HG03521 (cell line): ENCODE measurements around the gene VEGFD.
"Not testable (repeated sequence)": the region's sequence is repeated elsewhere in the genome, so short reads cannot be mapped to it uniquely, and the experiment has no call there.

Source experiments
- ATAC-seq: cut with Tn5 transposase; IDR thresholded peaks from one replicate; pipeline ENCODE4 v1.9.1; 2021; ENCODE audit warnings: mild to moderate bottlenecking, moderate library complexity; ENCODE audit not compliant: unreplicated experiment

The VEGFD gene

GRCh38 chrX:15314472-15314871 is 69.7 kb downstream of the VEGFD start:
- no peak for ATAC-seq

GRCh38 chrX:15311119-15311518 is 73.1 kb downstream of the VEGFD start:
- ATAC-seq = no peak

- no peak for ATAC-seq
These were observed 74.1 kb downstream of the VEGFD start for GRCh38 chrX:15310117-15310516.

GRCh38 chrX:15305899-15306298 is 78.3 kb downstream of the VEGFD start:
- not testable (repeated sequence) for ATAC-seq

GRCh38 chrX:15301924-15302323 is 82.3 kb downstream of the VEGFD start:
- ATAC-seq = no peak

- no peak for ATAC-seq
These were observed 84.0 kb downstream of the VEGFD start for GRCh38 chrX:15299941-15300851.

- no peak for ATAC-seq
These were observed 85.4 kb downstream of the VEGFD start for GRCh38 chrX:15298780-15299179.

- ATAC-seq = no peak
These were observed 86.0 kb downstream of the VEGFD start for GRCh38 chrX:15298201-15298600.
